OCI-LY3 (cell line): ENCODE data around the gene CARD18.

ENCODE experiments used
- EZH2phosphoT487 ChIP-seq: fragments of 200-600 bp; shearing (Covaris generic); IDR thresholded peaks from 2 replicates; pipeline ENCODE4 v1.6.1; 2018; ENCODE audit warnings: antibody characterized with exemption, mixed run types, low read depth
- TF ChIP-seq, protein P1 (sequence below): fragments of 200-600, 300-600 bp; sonication (generic); IDR thresholded peaks from 2 replicates; pipeline ENCODE4 v1.5.1; 2014; ENCODE audit warnings: antibody characterized with exemption, low read length, low read depth

DNA sequence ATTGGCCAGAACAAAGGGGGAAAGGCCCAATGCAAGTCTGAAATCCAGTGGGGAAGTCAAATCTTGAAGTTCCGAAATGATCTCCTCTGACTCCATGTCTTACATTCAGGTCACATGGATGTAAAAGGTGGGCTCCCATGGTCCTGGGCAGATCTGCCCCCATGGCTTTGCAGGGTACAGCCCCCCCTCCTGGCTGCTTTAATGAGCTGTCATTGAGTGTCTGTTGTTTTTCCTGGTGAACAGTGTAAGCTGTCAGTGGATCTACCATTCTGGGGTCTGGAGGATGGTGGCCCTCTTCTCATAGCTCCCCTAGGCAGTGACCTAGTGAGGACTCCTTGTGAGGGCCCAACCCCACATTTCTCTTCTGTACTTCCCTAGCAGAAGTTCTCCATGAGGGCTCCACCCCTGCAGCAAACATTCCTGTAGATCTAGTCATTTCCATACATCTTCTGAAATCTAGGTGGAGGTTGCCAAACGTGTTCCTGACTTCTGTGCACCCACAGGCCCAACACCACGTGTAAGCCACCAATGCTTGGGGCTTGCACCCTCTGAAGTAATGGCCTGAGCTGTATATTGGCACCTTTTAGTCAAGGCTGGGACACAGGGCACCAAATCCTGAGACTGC lies 9.3 kb downstream of the CARD18 start:
- TF ChIP-seq, protein P1, sequence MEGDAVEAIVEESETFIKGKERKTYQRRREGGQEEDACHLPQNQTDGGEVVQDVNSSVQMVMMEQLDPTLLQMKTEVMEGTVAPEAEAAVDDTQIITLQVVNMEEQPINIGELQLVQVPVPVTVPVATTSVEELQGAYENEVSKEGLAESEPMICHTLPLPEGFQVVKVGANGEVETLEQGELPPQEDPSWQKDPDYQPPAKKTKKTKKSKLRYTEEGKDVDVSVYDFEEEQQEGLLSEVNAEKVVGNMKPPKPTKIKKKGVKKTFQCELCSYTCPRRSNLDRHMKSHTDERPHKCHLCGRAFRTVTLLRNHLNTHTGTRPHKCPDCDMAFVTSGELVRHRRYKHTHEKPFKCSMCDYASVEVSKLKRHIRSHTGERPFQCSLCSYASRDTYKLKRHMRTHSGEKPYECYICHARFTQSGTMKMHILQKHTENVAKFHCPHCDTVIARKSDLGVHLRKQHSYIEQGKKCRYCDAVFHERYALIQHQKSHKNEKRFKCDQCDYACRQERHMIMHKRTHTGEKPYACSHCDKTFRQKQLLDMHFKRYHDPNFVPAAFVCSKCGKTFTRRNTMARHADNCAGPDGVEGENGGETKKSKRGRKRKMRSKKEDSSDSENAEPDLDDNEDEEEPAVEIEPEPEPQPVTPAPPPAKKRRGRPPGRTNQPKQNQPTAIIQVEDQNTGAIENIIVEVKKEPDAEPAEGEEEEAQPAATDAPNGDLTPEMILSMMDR, result no peak
- no peak for TF ChIP-seq EZH2phosphoT487
